Ovary (tissue), 3 donors: ENCODE measurements around the gene AATK.

Experiments used
- POLR2A ChIP-seq: fragments of 450-650 bp; IDR thresholded peaks from one replicate; pipeline ENCODE4 v1.6.1; 2017; ENCODE audit warnings: antibody characterized with exemption, mild to moderate bottlenecking, moderate library complexity
- TF ChIP-seq, protein P1 (sequence below), 3 donors: fragments of 450-650 bp in 2 of 3; fragments of 200-600 bp in 1 of 3; IDR thresholded peaks; one replicate each; pipeline versions ENCODE4 v1.5.1 to v1.8.0; 2016 to 2022; ENCODE audit warnings: antibody characterized with exemption in 3 of 3, mild to moderate bottlenecking in 1 of 3
- donor health status: DM: no; HTN: no; CAD: no.

DNA sequence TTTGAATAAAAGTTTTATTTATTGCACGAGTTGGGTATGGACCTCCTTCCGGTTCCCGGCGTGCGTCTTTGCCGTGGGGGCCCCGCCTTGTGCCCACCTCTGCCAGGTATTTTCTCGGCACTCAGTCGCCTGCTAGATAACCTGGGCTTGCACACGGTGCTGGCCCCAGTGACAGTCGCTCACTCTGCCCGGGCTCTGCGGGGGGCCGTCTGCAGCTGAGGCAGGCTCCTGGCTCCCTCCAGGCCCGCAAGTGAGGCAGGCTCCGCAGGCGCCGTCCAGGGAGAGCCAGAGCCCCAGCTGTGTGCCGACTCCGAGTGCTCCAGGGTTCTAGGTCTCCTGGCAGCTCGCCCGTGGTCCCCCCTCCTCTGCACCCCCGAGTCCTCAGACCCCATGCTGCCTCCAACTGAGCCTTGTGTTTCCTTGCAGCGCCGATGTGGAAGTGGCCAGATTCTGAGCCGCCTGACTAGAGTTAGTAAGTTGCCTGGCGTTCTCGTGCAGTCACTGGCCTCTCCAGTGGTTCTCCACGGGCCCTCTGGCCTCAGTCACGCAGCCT, 55.5 kb downstream of the AATK start:
- TF ChIP-seq, protein P1, sequence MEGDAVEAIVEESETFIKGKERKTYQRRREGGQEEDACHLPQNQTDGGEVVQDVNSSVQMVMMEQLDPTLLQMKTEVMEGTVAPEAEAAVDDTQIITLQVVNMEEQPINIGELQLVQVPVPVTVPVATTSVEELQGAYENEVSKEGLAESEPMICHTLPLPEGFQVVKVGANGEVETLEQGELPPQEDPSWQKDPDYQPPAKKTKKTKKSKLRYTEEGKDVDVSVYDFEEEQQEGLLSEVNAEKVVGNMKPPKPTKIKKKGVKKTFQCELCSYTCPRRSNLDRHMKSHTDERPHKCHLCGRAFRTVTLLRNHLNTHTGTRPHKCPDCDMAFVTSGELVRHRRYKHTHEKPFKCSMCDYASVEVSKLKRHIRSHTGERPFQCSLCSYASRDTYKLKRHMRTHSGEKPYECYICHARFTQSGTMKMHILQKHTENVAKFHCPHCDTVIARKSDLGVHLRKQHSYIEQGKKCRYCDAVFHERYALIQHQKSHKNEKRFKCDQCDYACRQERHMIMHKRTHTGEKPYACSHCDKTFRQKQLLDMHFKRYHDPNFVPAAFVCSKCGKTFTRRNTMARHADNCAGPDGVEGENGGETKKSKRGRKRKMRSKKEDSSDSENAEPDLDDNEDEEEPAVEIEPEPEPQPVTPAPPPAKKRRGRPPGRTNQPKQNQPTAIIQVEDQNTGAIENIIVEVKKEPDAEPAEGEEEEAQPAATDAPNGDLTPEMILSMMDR (IDR thresholded peaks at IDR 0.05): no peak
- TF ChIP-seq POLR2A: no peak
